ENCODE data around the gene PDE6G. TPM values are rescaled to one million over a fixed set of nuclear protein-coding genes. Genes with fewer than 3 reads are reported as not detected.

PDE6G gene
- total RNA-seq, 1 donor from 2014 or later, result 1.2 TPM

DNA sequence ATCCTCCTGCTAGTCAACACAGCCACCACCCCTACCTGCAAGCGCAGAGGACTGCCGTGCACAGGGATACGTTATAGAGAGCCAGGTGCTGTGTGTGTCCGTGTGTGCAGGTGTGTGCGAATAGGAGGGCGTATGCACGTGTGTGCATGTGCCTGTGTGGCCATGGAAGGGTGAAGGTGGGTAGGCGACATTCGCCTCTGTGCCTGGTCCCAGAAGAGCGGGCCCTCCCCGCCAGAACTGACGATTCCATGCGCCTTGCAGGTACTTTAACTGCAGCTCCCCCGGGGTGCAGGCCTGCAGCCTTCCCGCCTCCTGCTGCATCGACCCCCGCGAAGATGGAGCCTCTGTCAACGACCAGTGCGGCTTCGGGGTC lies 8.7 kb downstream of the PDE6G start:
- Mint-ChIP-seq H3K4me1 (peaks cover 2% of the 10 kb centered on the region), H3K27me3 (peaks cover 19% of the 10 kb centered on the region), H3K4me3 (no peak overlapping the region), H3K36me3 (ENCODE audit: low read depth) (no peaks in the 10 kb centered on the region), H3K27ac (no peak overlapping the region), H3K9me3 (no peaks in the 10 kb centered on the region)
- intact Hi-C loops (cut with micrococcal nuclease), result no loop called here
- TF ChIP-seq, protein P1, sequence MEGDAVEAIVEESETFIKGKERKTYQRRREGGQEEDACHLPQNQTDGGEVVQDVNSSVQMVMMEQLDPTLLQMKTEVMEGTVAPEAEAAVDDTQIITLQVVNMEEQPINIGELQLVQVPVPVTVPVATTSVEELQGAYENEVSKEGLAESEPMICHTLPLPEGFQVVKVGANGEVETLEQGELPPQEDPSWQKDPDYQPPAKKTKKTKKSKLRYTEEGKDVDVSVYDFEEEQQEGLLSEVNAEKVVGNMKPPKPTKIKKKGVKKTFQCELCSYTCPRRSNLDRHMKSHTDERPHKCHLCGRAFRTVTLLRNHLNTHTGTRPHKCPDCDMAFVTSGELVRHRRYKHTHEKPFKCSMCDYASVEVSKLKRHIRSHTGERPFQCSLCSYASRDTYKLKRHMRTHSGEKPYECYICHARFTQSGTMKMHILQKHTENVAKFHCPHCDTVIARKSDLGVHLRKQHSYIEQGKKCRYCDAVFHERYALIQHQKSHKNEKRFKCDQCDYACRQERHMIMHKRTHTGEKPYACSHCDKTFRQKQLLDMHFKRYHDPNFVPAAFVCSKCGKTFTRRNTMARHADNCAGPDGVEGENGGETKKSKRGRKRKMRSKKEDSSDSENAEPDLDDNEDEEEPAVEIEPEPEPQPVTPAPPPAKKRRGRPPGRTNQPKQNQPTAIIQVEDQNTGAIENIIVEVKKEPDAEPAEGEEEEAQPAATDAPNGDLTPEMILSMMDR (IDR thresholded peaks at IDR 0.05), result no peak
- ATAC-seq (ENCODE audit: low read depth), result no peak
- no peak for DNase-seq
- CTCF ChIA-PET, result interaction anchor here (0.6 kb wide), 1 partner anchor 135 kb away, joined by 3 read pairs; the partner anchor contains the start of gene ACTG1
- POLR2A ChIA-PET, result interaction anchor here (0.6 kb wide), 1 partner anchor 16 kb away, joined by 3 read pairs; no protein-coding TSS in a partner anchor

DNA sequence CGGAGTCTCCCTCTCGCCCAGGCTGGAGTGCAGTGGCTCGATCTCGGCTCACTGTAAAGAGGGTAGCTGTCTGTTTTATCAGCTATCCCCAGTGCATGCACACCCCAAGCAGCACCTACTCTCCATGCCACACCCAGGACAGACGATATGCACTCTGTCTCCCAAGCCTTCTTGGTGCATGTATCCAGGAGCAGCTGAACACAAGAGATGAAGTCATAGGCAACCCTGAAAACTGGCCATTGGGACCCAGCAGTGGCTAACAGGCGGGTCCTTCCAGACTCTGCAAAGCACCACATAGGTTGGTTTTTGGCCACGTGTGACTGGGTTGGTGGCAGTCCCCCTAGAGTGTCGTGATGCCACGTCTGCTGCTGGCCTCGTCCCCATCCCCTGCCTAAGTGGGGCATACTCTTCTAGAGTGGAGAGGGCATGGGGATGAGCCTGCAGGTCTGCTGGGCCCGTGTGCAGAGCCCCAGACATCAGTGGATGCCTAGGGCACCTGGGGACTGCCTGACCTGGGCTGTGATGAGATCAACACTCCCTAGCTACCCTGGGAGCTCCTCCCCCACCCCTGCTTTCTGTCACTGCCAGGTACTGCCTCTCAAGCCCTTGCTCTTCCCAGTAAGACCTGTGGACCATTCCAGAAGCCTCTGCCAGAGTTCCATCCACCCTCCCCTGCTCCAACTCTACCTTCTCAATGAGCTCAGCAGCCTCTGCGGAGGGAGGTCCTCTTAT lies 9.3 kb downstream of the PDE6G start:
- TF ChIP-seq, protein P1 (IDR thresholded peaks at IDR 0.05), result no peak
- H3K9me3 Mint-ChIP-seq, result no peaks in the 10 kb centered on the region
- H3K4me3 Mint-ChIP-seq, result no peak overlapping the region
- intact Hi-C loops (cut with micrococcal nuclease), result no loop called here
- DNase-seq, result no peak
- no peak for ATAC-seq (ENCODE audit: low read depth)
- peaks cover 2% of the 10 kb centered on the region for H3K4me1 Mint-ChIP-seq
- ChIA-PET CTCF (no interaction called here), POLR2A (interaction anchor here (0.6 kb wide), 2 partner anchors 16 to 808 kb away, joined by 3 to 5 read pairs; no protein-coding TSS in a partner anchor)
- peaks cover 19% of the 10 kb centered on the region for H3K27me3 Mint-ChIP-seq
- no peak overlapping the region for H3K27ac Mint-ChIP-seq
- no peaks in the 10 kb centered on the region for H3K36me3 Mint-ChIP-seq (ENCODE audit: low read depth)

DNA sequence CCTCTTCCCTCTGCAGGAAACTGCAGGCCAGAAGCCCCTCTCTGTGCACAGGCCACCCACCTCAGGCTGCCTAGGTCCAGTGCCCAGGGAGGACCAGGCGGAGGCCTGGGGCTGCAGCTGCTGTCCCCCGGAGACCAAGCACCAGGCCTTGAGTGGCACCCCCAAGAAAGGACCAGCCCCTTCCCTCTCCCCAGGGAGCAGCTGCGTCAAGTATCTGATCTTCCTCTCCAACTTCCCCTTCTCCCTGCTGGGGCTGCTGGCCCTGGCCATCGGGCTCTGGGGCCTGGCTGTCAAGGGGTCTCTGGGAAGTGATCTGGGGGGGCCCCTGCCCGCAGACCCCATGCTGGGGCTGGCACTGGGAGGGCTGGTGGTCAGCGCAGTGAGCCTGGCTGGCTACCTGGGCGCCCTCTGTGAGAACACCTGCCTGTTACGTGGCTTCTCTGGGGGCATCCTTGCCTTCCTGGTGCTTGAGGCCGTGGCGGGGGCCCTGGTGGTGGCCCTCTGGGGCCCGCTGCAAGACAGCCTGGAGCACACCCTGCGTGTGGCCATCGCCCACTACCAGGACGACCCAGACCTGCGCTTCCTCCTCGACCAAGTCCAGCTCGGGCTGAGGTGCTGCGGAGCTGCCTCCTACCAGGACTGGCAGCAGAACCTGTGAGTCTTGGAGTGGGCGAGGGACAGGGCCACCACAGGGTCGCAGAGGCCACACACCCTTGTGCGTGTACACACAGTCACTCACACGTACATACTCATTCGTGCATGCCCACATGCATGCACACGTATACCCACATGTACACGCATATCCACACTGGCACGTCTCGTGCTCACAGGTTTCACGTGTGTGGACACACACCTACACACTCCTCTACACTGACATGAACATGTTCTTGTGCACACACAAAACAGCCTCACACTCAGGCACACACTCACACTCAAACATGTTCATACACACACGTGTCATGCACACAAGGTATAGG lies 11.1 kb downstream of the PDE6G start:
- ATAC-seq (ENCODE audit: low read depth) (no peak), DNase-seq (no peak)
- H3K27me3 Mint-ChIP-seq, result peaks cover 13% of the 10 kb centered on the region
- no peaks in the 10 kb centered on the region for H3K36me3 Mint-ChIP-seq (ENCODE audit: low read depth)
- ChIA-PET POLR2A (no interaction called here), CTCF (no interaction called here)
- TF ChIP-seq, protein P1 (IDR thresholded peaks at IDR 0.05), result no peak
- no peaks in the 10 kb centered on the region for H3K9me3 Mint-ChIP-seq
- no peak overlapping the region for H3K27ac Mint-ChIP-seq
- no peak overlapping the region for H3K4me3 Mint-ChIP-seq
- no peaks in the 10 kb centered on the region for H3K4me1 Mint-ChIP-seq
- intact Hi-C loops (cut with micrococcal nuclease), result no loop called here

DNA sequence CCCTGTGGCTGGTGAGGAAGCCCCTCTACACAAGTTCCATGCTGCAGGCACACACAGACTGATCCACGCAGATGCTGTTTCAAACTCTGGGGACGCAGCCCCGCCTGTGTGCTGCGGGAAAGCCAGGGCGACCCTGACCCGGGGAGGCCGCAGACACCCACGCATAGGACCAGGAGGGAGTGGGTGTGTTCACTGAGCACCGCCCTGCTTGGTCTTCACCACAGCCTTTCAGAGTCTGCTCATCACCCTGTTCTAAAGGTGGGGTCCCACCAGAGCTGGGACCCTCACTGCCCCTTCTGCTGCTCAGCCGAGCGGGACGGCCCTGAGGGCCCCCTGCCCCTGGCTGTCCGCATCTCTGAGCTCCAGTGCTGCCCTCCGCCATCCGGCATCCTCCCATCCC lies 11.8 kb downstream of the PDE6G start:
- ChIA-PET CTCF (no interaction called here), POLR2A (no interaction called here)
- DNase-seq (no peak), ATAC-seq (ENCODE audit: low read depth) (no peak)
- Mint-ChIP-seq H3K27ac (no peak overlapping the region), H3K4me3 (no peak overlapping the region), H3K36me3 (ENCODE audit: low read depth) (no peaks in the 10 kb centered on the region), H3K27me3 (peaks cover 11% of the 10 kb centered on the region), H3K9me3 (no peaks in the 10 kb centered on the region), H3K4me1 (no peaks in the 10 kb centered on the region)
- intact Hi-C loops (cut with micrococcal nuclease), result no loop called here
- TF ChIP-seq, protein P1 (IDR thresholded peaks at IDR 0.05), result no peak
